Transverse colon (tissue), 4 donors: ENCODE measurements around the gene TAX1BP1. TPM values are rescaled to one million over a fixed set of nuclear protein-coding genes. Genes with fewer than 3 reads are reported as not detected.

Experiments
- DNase-seq: peaks from one replicate; pipeline ENCODE4 v3.0.0-alpha.2; 2019
- H3K27ac ChIP-seq, 4 donors: fragments of 200-600 bp; sonication (generic); 2 replicates each; pipeline ENCODE4 v1.5.1; 2016 to 2018; ENCODE audit warnings: inconsistent platforms in 4 of 4
- H3K27me3 ChIP-seq: fragments of 200-600 bp; sonication (generic); 2 replicates; pipeline ENCODE4 v1.5.1; 2017; ENCODE audit warnings: inconsistent platforms
- H3K36me3 ChIP-seq, 4 donors: fragments of 200-600 bp; sonication (generic); 2 replicates each; pipeline ENCODE4 v1.5.1; 2017 to 2019; ENCODE audit warnings: inconsistent platforms in 4 of 4
- H3K4me1 ChIP-seq, 4 donors: fragments of 200-600 bp; sonication (generic); 2 replicates each; pipeline ENCODE4 v1.5.1; 2017 to 2020; ENCODE audit warnings: inconsistent platforms in 4 of 4
- H3K4me3 ChIP-seq, 4 donors: fragments of 200-600 bp; sonication (generic); 1 replicate in 1 of 4; 2 replicates in 3 of 4; pipeline versions ENCODE4 v1.5.1 to v1.6.1; 2017 to 2019; ENCODE audit warnings: inconsistent platforms in 4 of 4
- H3K9me3 ChIP-seq, 2 donors: fragments of 200-600 bp; sonication (generic); 2 replicates each; pipeline ENCODE4 v1.5.1; 2017 to 2019; ENCODE audit warnings: inconsistent platforms in 2 of 2
- CTCF ChIP-seq, 5 experiments: fragments of 200-600 bp in 3 of 5; fragments of 450-650 bp in 2 of 5; sonication (generic) in 3 of 5; IDR thresholded peaks; 1 replicate in 2 of 5; 2 replicates in 3 of 5; pipeline ENCODE4 v1.5.1; 2016 to 2017; ENCODE audit warnings: antibody characterized with exemption in 5 of 5, inconsistent platforms in 3 of 5, mild to moderate bottlenecking in 2 of 5, moderate library complexity in 1 of 5
- EP300 ChIP-seq: sonication (generic); formaldehyde crosslinking; IDR thresholded peaks from one replicate; pipeline ENCODE4 v1.6.1; 2017; ENCODE audit warnings: antibody characterized with exemption, low read depth
- POLR2A ChIP-seq: fragments of 450-650 bp; IDR thresholded peaks from one replicate; pipeline ENCODE4 v1.6.1; 2016; ENCODE audit warnings: antibody characterized with exemption, mild to moderate bottlenecking, moderate library complexity
- POLR2AphosphoS5 ChIP-seq, 3 donors: sonication (generic); formaldehyde crosslinking; IDR thresholded peaks; one replicate each; pipeline ENCODE4 v1.6.1; 2016; ENCODE audit warnings: antibody characterized with exemption in 3 of 3
- WGBS, 2 donors: methylation state at CpG; one replicate each; pipeline ENCODE4 v1.1.5; 2018; ENCODE audit warnings: low coverage in 1 of 2; 5-methylcytosine and 5-hydroxymethylcytosine counted together
- in situ Hi-C, 4 donors: fragments of 200-750 bp; cut with MboI; loops; one replicate each; pipeline versions ENCODE4 v1.15.0 to v1.15.1; 2017; ENCODE audit warnings: low sequenced_read_pairs in 3 of 4, low pct_ligation_motif_present in 1 of 4, low pct_unique_long_range_greater_than_20kb in 1 of 4
- intact Hi-C: fragments of 100-400 bp; cut with DNase I; formaldehyde crosslinking; loops from one replicate; pipeline ENCODE4 v1.15.1; 2023; ENCODE audit warnings: low total_unique reads
- total RNA-seq, 4 donors: library from RNA; depleted of rRNA; stranded (reverse); fragments of >200 nt; gene quantifications; one replicate each; pipeline ENCODE4 v1.1.0, GENCODE V29; 2016

Gene TAX1BP1
- total RNA-seq, 4 donors from 2014 or later, result 67.9 to 133 (median 123) TPM

GRCh38 chr7:27812706-27813105 lies 72.7 kb downstream of the TAX1BP1 start:
- in situ Hi-C loops, result no loop called here
- WGBS, 2 donors, result 89 to 90% methylated on average over 2 of the region's 2 CpGs
- intact Hi-C loops, result no loop called here

GRCh38 chr7:27822245-27822644 lies 82.3 kb downstream of the TAX1BP1 start:
- intact Hi-C loops, result no loop called here
- H3K4me3 ChIP-seq, result no peak overlapping the region
- no peaks in the 10 kb centered on the region for H3K4me1 ChIP-seq
- in situ Hi-C loops, result no loop called here
- 79 to 82% methylated on average over 2 of the region's 2 CpGs for WGBS, 2 donors
- H3K27ac ChIP-seq, result no peak overlapping the region
- H3K36me3 ChIP-seq, result peaks cover 0 to 20% (median 4%) of the 10 kb centered on the region in 4 donors
- TF ChIP-seq EP300 (no peak), CTCF (IDR thresholded peaks at IDR 0.05) (no peak), POLR2AphosphoS5 (IDR thresholded peaks at IDR 0.05) (no peak), POLR2A (no peak)
- no peaks in the 10 kb centered on the region for H3K9me3 ChIP-seq
- no peak for DNase-seq
- no peaks in the 10 kb centered on the region for H3K27me3 ChIP-seq

More at GRCh38 chr7:27812706-27813105, 72.7 kb downstream of the TAX1BP1 start:
- H3K27ac ChIP-seq, result no peak overlapping the region
- no peak overlapping the region for H3K4me3 ChIP-seq
- H3K4me1 ChIP-seq, result no peaks in the 10 kb centered on the region
- TF ChIP-seq EP300 (no peak), CTCF (IDR thresholded peaks at IDR 0.05) (no peak), POLR2AphosphoS5 (IDR thresholded peaks at IDR 0.05) (no peak), POLR2A (no peak)
- DNase-seq, result no peak
- peaks cover 0 to 27% (median 7%) of the 10 kb centered on the region in 4 donors for H3K36me3 ChIP-seq
- H3K27me3 ChIP-seq, result no peaks in the 10 kb centered on the region
- H3K9me3 ChIP-seq, result no peaks in the 10 kb centered on the region

- H3K4me3 ChIP-seq, result no peak overlapping the region
- no peak for DNase-seq
- no peaks in the 10 kb centered on the region for H3K9me3 ChIP-seq
- 88 to 96% methylated on average over 2 of the region's 2 CpGs for WGBS, 2 donors
- H3K4me1 ChIP-seq, result no peaks in the 10 kb centered on the region
- intact Hi-C loops (no loop called here), in situ Hi-C loops (no loop called here)
- no peaks in the 10 kb centered on the region for H3K27me3 ChIP-seq
- peaks cover 0 to 13% (median 4%) of the 10 kb centered on the region in 4 donors for H3K36me3 ChIP-seq
- TF ChIP-seq EP300, result no peak
- no peak for TF ChIP-seq CTCF (IDR thresholded peaks at IDR 0.05)
- TF ChIP-seq POLR2AphosphoS5 (IDR thresholded peaks at IDR 0.05), result no peak
- no peak for TF ChIP-seq POLR2A
- H3K27ac ChIP-seq, result no peak overlapping the region
Observed at GRCh38 chr7:27825891-27826290, 85.9 kb downstream of the TAX1BP1 start.

- H3K27ac ChIP-seq, result no peak overlapping the region
- no peak overlapping the region for H3K4me3 ChIP-seq
- H3K27me3 ChIP-seq, result no peaks in the 10 kb centered on the region
- H3K36me3 ChIP-seq, result peaks cover 0 to 13% (median 4%) of the 10 kb centered on the region in 4 donors
- intact Hi-C loops, result no loop called here
- no peak for DNase-seq
- in situ Hi-C loops, result no loop called here
- TF ChIP-seq POLR2A, result no peak
- no peak for TF ChIP-seq EP300
- no peak for TF ChIP-seq POLR2AphosphoS5 (IDR thresholded peaks at IDR 0.05)
- TF ChIP-seq CTCF (IDR thresholded peaks at IDR 0.05), result no peak
- no peaks in the 10 kb centered on the region for H3K9me3 ChIP-seq
- H3K4me1 ChIP-seq, result no peaks in the 10 kb centered on the region
- WGBS, 2 donors, result 86 to 90% methylated on average over 5 of the region's 5 CpGs
Observed at GRCh38 chr7:27826357-27826756, 86.4 kb downstream of the TAX1BP1 start.
